Coronary artery (tissue), 2 donors: ENCODE data around the gene DRAP1.

Experiments used
- DNase-seq: peaks from one replicate; pipeline ENCODE4 v3.0.0-alpha.2; 2017; ENCODE audit warnings: low spot score
- H3K27ac ChIP-seq, 2 donors: fragments of 200-600 bp; sonication (generic); one replicate each; pipeline ENCODE4 v1.5.1; 2016 to 2019
- H3K4me3 ChIP-seq: fragments of 200-600 bp; sonication (generic); 2 replicates; pipeline ENCODE4 v1.5.1; 2016; ENCODE audit warnings: mild to moderate bottlenecking, moderate library complexity
- CTCF ChIP-seq: fragments of 200-600 bp; sonication (generic); IDR thresholded peaks from one replicate; pipeline ENCODE4 v1.5.1; 2019; ENCODE audit warnings: antibody characterized with exemption

Gene DRAP1

GRCh38 chr11:65919573-65920371, 546 bp downstream of the DRAP1 start:
- no peak for DNase-seq
- peak overlapping the region; percentile 70 to 93 for H3K27ac ChIP-seq

GRCh38 chr11:65920372-65920802, 1.2 kb downstream of the DRAP1 start:
- Histone ChIP-seq H3K4me3 (peak overlapping the region; percentile 88), H3K27ac (peak overlapping the region; percentile 70 to 93)
- DNase-seq, result no peak
- TF ChIP-seq CTCF, result no peak

More at GRCh38 chr11:65919573-65920371, 546 bp downstream of the DRAP1 start:
- peak overlapping the region; percentile 88 for H3K4me3 ChIP-seq
- no peak for TF ChIP-seq CTCF

- no peak overlapping the region for H3K27ac ChIP-seq
- peak overlapping the region; percentile 88 for H3K4me3 ChIP-seq
- DNase-seq, result no peak
- TF ChIP-seq CTCF, result no peak
Observed at GRCh38 chr11:65921033-65921555, 1.9 kb downstream of the DRAP1 start.

GRCh38 chr11:65921876-65922275, 2.6 kb downstream of the DRAP1 start:
- H3K27ac ChIP-seq, result no peak overlapping the region
- no peak for DNase-seq
- H3K4me3 ChIP-seq, result no peak overlapping the region
- TF ChIP-seq CTCF, result no peak

- DNase-seq, result no peak
- Histone ChIP-seq H3K27ac (no peak overlapping the region), H3K4me3 (no peak overlapping the region)
- no peak for TF ChIP-seq CTCF
Observed at GRCh38 chr11:65922565-65922964, 3.3 kb downstream of the DRAP1 start.

- no peak overlapping the region for H3K27ac ChIP-seq
- DNase-seq, result no peak
- no peak for TF ChIP-seq CTCF
Observed at GRCh38 chr11:65925397-65925796, 6.2 kb downstream of the DRAP1 start.

GRCh38 chr11:65927904-65928397, 8.7 kb downstream of the DRAP1 start:
- no peak for TF ChIP-seq CTCF
- Histone ChIP-seq H3K4me3 (no peak overlapping the region), H3K27ac (peak overlapping the region in 1 of 2 donors; percentile 43)
- no peak for DNase-seq

More at GRCh38 chr11:65925397-65925796, 6.2 kb downstream of the DRAP1 start:
- H3K4me3 ChIP-seq, result no peak overlapping the region
